HL-60/S4 treated with retinoic acid at 250 ng/mL for 4 days and 3 days (cell line): ENCODE data around the gene GATB.

Experiments used
- in situ Hi-C: fragments of 300-500 bp; cut with MboI; formaldehyde crosslinking; loops from 2 replicates; pipeline ENCODE4 v1.7.0; 2022; ENCODE audit warnings: low sequenced_read_pairs

The GATB gene

GRCh38 chr4:151657896-151658295 lies 102.9 kb downstream of the GATB start:
- in situ Hi-C loops = no loop called here

GRCh38 chr4:151656058-151656457 lies 104.7 kb downstream of the GATB start:
- in situ Hi-C loops = no loop called here

- in situ Hi-C loops = no loop called here
Observed at GRCh38 chr4:151653548-151653918, 107.3 kb downstream of the GATB start.

- in situ Hi-C loops = no loop called here
Observed at GRCh38 chr4:151652841-151653547, 107.8 kb downstream of the GATB start.

- in situ Hi-C loops = no loop called here
Observed at GRCh38 chr4:151651496-151651895, 109.3 kb downstream of the GATB start.

- in situ Hi-C loops = no loop called here
Observed at GRCh38 chr4:151649479-151649878, 111.3 kb downstream of the GATB start.

- in situ Hi-C loops = no loop called here
Observed at GRCh38 chr4:151646322-151646721, 114.5 kb downstream of the GATB start.

- in situ Hi-C loops = no loop called here
Observed at GRCh38 chr4:151644622-151645021, 116.2 kb downstream of the GATB start.

- in situ Hi-C loops = no loop called here
Observed at GRCh38 chr4:151643564-151643963, 117.2 kb downstream of the GATB start.

GRCh38 chr4:151641983-151642382 lies 118.8 kb downstream of the GATB start:
- in situ Hi-C loops = no loop called here

- in situ Hi-C loops = no loop called here
Observed at GRCh38 chr4:151641167-151641566, 119.6 kb downstream of the GATB start.

GRCh38 chr4:151640381-151640780 lies 120.4 kb downstream of the GATB start:
- in situ Hi-C loops = no loop called here

- in situ Hi-C loops = no loop called here
Observed at GRCh38 chr4:151638295-151638858, 122.4 kb downstream of the GATB start.

- in situ Hi-C loops = no loop called here
Observed at GRCh38 chr4:151631349-151631748, 129.5 kb downstream of the GATB start.

GRCh38 chr4:151629097-151629783 lies 131.6 kb downstream of the GATB start:
- in situ Hi-C loops = no loop called here

GRCh38 chr4:151628001-151628608 lies 132.7 kb downstream of the GATB start:
- in situ Hi-C loops = no loop called here

GRCh38 chr4:151627491-151627890 lies 133.3 kb downstream of the GATB start:
- in situ Hi-C loops = no loop called here

- in situ Hi-C loops = no loop called here
Observed at GRCh38 chr4:151626751-151627150, 134.1 kb downstream of the GATB start.

- in situ Hi-C loops = no loop called here
Observed at GRCh38 chr4:151626228-151626627, 134.6 kb downstream of the GATB start.

GRCh38 chr4:151624626-151625565 lies 135.9 kb downstream of the GATB start:
- in situ Hi-C loops = no loop called here
